ENCODE measurements around the gene TNS2.

Gene TNS2

GRCh38 chr12:53069621-53070410 lies 20.0 kb downstream of the TNS2 start:
- no peak for TF ChIP-seq CTCF (conservative IDR thresholded peaks at IDR 0.05)
- no peak overlapping the region for H3K27ac ChIP-seq

DNA sequence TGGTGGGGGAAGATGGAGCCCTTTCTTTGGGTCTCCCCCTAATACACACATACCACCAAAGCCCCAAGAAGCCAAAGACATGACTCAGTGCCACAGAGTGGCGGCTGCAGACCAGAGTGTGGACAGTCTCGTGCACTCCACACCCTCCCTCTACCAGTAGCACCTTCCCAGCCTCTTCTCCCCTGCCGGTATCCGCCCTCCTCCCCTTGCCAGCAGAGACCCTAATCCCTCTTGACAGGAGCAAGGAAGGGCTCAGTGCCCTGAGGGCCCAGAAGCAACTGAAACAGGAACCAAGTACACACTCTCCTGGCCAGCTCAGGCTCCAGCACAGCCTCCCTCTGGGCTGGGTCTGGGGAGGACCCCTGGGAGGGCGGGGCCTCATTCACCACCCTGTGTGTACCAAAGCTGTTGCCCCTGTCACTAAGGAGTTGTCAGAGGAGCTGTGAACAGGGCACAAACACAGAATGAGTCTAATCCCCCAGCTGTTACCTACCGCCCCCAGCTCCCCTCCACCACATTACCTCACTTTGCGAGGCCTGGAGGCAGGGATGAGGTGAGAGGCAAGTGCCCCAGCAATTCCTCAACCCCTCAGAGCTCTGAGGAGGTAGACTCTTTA lies 21.1 kb downstream of the TNS2 start:
- no peak overlapping the region for H3K27ac ChIP-seq
- TF ChIP-seq CTCF (conservative IDR thresholded peaks at IDR 0.05) = no peak

DNA sequence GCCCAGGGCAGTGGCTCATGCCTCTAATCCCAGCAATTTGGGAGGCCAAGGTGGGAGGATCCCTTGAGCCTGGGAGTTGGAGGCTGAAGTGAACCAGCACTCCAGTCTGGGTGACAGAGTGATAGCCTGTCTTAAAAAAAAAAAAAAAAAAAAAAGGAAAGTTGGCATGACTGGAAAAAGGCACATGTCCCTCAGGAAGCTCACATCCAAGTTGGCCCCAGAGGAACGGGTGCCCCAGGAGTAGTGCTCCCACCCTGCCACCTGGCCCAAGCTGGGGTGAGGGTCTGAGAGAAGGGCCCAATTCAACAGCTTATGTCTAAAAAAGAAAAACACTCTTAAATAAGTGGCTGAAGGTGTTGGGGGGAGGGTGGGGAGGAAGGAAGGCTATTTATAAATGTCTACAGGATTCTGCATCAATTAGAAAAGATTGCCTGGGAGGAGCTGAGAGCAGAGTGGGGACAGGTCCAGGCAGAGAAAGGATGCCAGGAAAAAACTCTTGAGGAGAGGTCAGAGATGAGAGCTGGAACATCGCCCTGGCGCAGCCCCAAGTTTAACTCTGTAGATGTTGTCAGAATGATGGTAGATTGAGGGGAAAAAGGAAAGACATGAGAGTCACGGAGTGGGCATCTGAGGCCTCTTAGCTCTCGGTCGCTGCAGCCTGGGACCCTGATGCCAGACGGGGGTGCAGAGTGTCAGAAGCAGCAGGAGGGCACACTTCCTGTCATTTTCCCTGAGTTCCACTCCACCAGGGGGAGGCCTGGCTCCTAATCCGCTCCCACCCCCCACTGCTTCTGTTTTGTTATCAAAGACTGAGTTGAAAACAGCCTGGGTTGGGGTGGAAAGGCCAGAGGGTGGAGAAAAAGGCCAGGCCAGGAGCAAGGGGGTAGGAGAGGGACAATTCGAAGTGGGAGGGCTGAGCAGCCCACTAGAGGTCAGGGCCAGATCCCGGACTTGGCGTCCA lies 22.0 kb downstream of the TNS2 start:
- H3K27ac ChIP-seq = no peak overlapping the region

DNA sequence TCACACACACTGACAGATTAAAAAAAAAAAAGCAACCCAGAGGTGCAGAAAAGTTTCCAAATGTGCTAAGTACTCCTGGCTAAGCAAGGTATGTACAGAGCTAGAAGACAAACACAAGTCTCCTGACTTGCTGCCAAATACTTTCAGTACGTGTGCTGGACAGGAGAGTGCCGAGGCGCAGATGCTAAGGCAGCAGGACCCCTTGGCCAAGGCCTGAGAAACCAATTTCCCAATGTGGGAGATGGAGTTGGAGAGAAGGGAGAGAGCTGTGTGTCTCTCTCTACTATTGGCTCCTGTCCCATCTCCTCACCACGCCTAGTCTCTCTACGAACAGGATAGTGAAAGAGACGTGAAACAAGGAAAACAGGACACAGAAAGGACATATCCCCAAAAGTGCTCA lies 24.0 kb downstream of the TNS2 start:
- peak overlapping the region; percentile 31; the same call in 1 of the 2 replicates for H3K27ac ChIP-seq
- TF ChIP-seq CTCF (conservative IDR thresholded peaks at IDR 0.05) = no peak

More for the DNA sequence above, 22.0 kb downstream of the TNS2 start:
- no peak for TF ChIP-seq CTCF (conservative IDR thresholded peaks at IDR 0.05)

GRCh38 chr12:53074283-53074998 lies 24.6 kb downstream of the TNS2 start:
- TF ChIP-seq CTCF (conservative IDR thresholded peaks at IDR 0.05) = no peak
- H3K27ac ChIP-seq = peak overlapping the region; percentile 31; the same call in 1 of the 2 replicates

DNA sequence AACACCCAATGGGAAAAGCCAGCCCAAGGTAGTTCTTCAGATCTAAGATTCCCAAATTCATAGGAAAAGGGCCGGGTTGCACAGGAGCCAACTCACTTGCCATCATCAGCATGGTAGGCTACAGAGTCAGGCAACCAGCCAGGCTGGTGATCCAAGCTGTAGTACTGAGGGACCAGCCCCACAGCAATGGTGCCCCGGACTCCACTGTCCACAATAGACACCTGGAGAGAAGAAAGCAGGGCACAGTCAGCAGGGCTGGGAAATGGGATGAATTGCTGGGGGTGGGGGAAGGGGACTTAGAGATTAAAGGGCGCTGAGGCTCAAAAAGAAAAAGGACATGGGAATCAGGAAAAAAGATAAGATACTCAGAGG lies 25.1 kb downstream of the TNS2 start:
- TF ChIP-seq CTCF (conservative IDR thresholded peaks at IDR 0.05) = no peak

More for the DNA sequence above, 25.1 kb downstream of the TNS2 start:
- H3K27ac ChIP-seq = no peak overlapping the region
